Stimulated activated CD8-positive, alpha-beta memory T cell treated with anti-CD3 and anti-CD28 coated beads, Interleukin-15, amount 100 ng/mL, for 1 hour (primary cell): Measurements from ENCODE around the gene TSPYL2.

ENCODE experiments used
- DNase-seq: peaks from one replicate; pipeline ENCODE4 v3.0.0-alpha.2; 2020; ENCODE audit warnings: low read depth

Gene TSPYL2

DNA sequence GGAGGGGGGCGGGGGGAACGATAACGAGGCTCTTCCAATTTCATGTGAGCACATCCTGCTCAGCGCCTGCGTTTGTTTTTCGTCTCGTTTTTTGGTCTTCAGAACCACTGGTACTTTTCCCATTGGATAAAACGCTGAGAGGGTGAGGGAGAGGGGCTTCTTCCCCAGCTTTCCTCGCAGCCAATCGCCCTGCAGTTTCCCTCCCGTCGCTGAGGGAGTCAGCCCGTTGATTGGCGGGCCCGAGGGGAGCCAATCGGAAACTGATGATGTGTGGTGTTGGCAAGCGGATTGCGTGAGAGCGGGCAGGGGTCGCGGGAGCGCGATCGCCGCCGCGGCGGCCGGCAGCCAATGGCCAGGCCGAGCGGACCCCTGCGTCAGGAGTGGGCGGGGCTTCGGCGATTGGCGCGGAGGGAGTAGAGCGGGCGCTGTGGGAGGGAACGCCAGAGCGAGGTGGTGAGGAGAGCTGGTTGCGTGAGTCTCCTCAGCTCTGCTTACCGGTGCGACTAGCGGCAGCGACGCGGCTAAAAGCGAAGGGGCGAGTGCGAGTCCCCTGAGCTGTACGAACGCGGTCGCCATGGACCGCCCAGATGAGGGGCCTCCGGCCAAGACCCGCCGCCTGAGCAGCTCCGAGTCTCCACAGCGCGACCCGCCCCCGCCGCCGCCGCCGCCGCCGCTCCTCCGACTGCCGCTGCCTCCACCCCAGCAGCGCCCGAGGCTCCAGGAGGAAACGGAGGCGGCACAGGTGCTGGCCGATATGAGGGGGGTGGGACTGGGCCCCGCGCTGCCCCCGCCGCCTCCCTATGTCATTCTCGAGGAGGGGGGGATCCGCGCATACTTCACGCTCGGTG, at the start of gene TSPYL2:
TSS of gene TSPYL2 (plus strand) at position 443 of the 848 bp plus-strand sequence. CDS start at position 575, 132 bp downstream.
- peak; percentile 81 for DNase-seq

DNA sequence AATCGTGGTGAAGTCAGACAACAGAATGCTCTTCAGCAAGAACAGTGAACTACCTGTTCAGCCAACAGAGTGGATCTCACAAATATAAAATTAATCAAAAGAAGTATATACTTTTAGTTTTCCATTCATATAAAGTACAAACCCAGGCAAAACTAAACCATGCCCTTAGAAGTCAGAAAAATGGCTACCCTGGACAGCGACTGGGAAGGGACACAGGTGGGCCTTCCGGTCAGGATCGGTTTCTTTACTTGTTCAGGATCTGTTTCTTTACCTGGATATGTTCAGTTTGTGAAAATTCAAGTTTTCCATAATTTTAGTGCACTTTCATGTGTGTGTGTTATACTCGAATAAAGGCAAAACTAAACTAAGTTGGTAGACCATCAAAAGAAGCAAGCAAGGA, 46.0 kb upstream of the TSPYL2 start:
- no peak for DNase-seq

DNA sequence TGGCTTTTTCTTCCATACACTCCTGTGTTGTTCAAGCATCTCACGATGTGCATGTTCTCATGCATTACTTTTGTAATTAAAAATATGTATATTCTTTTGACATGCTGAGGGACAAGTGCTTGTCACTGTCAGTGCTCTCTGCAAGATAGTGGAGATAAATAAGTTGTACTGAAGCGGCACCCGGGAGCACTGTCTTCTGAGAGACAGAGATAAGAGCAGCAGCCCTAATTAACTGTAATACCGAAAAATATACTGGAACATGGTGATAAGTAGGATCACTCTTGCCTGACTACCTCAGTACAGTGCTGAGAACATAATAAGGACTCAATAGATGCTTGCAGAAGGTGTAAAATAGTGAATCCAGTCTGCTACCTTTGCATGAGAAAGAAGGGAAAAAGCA, 42.9 kb upstream of the TSPYL2 start:
- no peak for DNase-seq

DNA sequence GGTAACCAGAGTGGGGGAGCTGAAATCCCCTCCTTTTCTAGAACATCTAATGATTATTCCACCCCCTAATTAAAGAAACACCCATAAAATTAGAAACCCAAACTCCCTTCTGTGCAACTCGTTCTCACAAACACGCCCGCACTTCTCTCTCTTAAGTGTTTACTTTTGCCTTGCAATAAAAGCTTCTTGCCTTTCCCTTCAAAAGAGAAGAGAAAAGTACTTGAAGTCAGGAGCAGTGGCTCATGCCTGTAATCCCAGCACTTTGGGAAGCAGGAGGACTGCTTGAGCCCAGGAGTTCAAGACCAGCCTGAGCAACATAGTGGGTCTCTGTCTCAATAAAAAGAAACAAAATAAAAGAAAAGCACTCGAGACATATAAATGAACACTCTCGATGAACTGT, 37.2 kb upstream of the TSPYL2 start:
- DNase-seq, result no peak

DNA sequence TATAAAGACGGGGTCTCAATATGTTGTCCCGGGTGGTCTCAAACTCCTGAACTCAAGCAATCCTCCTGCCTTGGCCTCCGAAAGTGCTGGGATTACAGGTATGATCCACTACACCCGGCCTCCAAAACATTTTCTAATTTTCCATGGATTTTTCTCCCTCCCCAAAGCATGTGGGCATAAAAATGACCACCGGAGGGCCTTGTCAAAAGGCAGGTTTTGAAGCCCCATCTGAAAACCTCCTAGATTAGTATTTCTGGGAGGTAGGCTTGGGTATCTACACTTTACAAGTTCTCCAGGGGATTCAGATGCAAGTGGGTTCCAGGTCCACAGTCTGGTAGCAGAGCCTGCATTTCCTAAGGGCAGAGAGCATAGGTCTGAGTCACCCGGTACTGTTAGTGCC, 34.9 kb upstream of the TSPYL2 start:
- no peak for DNase-seq

DNA sequence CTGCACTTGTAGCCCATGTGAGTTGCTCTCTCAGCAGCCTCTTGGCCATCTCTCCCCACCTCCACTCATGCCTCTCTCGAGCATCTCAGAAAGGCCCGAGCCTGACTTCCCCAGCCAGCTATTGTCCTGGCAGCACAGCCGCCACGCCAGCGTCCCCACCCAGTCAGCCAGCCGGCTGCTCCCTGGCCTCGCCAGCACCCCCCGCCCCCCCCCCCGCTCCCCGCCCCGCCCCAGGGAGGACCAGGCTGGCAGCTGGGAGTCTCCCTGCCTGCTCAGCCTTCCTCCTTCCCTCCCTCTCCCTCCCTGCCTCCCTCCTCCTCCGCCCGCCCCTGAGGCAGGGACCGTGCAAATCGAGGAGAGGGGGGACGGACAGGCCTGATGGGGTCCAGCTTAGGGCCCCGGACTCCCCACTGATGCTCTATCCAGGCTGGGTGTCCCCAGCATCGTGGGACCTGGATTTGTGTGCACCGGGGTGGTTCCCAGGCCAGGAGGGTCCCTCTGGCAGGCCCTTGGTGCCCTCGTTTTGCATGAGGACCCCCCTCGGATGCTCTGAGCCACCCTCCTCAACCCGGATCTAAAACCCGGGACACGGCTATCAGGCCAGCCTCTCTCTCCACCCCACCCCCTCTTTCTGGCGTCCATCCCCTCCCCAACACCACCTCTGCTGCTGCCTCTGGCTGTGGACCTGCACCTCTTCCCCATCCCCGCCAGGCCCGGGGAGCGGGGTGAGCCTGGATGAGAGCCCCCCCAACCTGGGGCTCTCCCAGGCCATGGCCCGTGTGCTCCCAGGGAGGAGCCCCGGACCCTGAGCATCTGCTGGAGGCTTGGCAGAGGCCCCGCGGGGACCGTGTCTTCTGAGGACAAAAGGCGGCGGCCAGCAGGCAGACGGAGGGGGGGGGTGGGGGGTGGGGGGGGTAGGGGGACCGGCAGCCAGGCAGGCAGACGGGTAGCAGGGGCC, 33.7 kb upstream of the TSPYL2 start, which contains the start of gene GPR173:
TSS of gene GPR173 (plus strand) at position 621 of the 958 bp plus-strand sequence. CDS start 27,833 bp downstream, outside the sequence.
- no peak for DNase-seq

DNA sequence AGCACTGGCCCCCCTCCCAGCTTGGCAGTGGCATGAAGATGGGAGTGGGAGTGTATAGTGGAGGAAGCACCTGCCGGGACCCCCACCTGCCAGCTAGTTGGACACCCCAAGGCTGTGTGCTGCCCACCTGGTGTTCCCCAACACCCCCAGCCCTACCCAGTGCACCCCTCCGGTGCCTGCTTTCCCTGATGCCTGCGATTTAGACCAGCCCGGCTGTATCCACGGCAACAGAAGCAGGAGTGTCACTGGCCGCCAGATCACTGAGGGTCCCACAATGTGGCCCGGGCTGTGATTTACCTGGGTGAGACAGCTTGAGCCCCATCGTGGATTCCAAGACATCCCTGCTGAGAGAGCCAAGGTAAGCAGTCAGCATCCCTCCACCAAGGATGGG, 33.0 kb upstream of the TSPYL2 start:
- no peak for DNase-seq

DNA sequence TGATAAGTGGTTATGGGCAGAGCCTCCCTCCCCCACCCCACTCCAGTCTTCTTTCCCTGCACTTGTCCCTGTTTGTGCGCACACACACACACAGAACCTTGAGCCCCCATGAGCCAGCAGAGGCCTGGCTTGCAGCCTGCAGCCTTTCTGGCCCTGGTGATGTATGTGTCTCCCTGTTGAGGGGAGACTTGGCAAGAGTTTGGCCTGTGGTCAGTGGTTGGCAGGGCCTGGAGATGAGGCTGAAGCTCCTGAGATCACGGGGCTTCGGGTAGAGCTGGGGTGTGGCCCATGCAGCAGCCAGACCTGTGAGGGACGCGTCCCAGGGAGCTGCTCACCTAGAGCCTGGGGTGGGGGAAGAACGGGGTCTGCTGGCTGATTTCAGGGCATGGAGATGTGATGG, 31.3 kb upstream of the TSPYL2 start:
- DNase-seq, result no peak

DNA sequence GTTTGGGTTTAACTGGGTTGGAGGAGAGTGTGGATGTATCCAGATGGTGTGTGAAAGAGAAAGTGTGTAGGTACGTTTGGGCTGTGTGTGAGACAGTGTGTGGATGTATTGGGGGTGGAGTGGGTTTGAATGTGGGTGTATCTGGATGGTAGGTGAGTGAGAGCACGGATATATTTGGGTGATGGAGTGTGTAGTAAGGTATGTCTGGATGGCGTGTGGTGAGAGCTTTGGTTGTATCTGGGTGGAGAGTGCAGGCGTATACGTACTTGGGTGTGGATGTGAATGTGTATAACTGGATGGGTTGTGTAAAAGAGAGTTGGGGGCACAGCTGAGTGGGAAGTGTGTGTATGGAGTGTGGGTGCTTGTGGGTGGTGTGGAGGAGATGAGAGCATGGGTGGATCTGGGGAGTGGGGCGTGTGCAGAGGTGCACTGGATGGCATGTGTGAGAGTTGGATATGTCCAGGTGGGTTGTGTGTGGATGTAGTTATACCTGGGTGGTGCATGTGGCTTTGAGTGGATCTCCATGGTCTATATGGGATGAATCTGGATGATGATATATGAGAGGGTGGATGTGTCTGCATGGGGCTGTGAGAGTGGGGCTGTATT, 26.8 kb upstream of the TSPYL2 start:
- DNase-seq, result no peak

DNA sequence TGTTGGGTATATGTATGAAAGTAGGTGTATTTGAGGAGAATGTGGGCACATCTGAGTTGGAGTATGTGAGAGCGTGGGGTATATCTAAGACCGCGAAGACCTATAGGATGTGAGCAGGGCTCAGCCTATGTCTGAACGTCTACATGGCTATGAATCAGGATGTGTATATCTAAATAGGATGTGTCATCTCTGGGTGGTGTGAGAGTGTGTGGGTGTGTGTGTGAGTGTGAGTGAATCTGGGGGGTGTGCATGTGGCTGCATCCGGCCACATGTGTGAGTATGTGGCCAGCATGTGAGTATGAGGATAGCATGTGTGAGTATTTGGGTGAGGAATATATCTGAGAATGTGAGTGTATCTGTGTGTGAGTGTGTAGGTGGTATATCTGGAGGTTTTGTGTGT, 25.9 kb upstream of the TSPYL2 start:
- DNase-seq, result no peak

DNA sequence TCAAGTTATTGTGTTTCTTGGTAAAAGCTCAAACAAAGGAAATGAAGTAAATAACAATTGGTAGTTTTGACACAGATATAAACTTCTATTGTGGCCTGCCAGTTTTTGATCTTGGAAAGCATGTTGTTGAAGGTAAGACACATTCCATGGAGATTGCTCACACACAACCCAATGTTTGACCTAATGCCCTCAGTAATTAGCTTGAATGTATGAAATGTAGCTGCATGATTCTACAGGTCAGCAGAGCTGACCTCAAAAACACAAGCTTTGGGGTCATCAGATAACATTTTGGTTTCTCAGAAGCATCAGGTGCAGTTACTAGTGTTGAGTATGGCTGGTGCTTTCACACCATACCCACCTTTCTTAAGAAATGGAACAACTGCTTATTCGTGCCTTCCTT, 17.1 kb upstream of the TSPYL2 start:
- no peak for DNase-seq

DNA sequence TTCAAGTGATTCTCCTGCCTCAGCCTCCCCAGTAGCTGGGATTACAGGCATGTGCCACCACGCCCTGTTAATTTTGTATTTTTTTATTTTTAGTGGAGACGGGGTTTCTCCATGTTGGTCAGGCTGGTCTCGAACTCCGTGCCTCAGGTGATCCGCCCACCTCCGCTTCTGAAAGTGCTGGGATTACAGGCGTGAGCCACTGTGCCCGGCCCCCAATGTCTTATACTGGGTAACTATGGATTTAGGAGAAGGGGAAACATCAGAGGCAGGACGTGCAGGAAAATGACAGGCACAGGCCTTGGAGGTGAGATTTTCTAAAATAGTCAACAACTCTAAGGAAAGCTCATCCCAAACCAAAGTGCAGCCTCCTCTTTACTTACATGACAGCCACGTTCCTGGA, 11.1 kb upstream of the TSPYL2 start:
- no peak for DNase-seq

DNA sequence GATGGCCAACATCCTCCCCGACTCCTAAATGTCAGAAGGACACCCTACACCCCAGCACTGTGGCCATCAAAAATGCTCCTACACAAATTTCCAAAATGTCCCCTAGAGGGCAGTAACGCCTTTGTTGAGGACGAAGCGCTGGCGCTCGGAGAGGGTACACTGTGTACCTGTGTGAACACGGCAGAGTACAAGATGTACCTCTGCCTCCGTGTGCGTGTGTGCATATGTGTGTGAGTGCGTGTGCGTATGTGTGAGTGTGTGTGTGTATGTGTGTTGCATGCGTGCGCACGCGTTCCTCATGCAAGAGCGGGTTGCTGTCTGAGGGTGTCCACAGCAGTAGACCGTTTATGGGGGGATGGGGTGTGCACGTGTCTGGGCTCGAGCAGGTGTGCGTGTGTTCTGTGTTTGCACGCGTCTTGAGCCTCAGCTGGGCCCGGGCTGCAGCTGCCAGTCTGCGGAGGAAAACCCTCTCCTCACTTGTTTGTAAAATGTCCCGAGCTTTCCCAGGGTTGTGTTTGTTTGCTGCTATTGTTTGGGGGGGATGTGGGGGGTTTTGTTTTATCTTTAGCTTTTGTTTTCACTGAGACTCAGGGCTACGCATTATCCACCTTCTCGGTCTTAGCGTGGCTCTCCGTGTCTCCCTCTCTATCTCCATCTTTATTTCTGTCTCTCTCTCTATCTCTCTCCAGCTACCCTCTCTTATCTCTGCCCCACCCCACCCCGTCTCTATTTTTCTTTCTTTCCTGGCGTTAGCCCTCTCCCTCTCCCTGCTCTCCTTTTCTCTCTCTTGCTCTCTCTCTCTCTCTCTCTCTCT, 10.4 kb upstream of the TSPYL2 start:
- DNase-seq, result no peak

DNA sequence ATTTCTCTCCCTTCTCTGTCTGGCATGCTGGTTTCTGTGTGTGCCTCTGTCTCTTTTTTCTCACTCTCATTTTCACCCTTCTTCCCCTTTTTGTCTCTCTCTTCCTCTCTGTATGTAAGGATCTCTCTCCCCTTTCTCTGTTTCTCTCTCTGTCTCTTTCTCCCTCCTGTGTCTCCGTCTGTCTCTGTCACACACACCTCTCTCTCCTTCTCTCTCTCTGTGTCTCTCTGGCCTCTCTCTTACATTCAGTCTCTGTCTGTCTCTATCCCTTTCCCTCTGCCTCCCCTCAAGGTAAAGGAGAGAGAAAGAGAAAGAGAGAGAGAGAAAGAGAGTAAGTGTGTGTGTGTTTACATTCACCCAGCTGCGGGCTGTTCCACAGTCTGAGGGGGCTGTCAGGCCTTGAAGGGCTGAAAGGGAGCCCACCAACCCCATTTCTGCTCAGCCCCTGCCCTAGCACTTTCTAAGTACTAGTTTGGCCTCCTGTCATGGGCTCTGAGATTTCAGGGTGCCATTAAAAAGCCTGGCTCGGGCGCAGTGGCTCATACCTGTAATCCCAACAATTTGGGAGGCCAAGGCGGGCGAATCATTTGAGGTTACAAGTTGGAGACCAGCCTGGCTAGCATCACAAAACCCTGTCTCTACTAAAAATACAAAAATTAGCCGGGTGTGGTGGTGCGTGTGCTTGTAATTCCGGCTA, 9.6 kb upstream of the TSPYL2 start:
- no peak for DNase-seq

DNA sequence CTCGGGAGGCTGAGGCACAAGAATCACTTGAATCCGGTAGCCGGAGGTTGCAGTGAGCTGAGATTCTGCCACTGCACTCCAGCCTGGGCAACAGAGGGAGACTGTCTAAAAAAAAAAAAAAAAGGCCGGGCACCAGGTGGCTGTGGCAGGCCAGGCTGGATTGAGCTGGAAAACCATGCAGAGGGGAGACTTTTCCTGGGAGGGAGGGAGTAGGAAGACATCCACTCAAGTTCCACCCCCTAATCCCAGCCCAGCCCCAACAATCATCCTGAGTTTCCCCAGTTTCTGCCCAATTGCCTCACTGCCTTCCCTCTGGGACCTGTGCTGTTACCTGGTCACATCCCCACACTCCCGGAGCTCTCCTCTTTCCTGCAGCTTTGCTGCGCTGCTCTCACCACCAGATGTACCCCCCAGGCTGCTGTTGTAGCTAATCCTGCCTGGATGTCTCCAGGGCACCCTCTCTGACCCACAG, 9.0 kb upstream of the TSPYL2 start:
- DNase-seq, result no peak

DNA sequence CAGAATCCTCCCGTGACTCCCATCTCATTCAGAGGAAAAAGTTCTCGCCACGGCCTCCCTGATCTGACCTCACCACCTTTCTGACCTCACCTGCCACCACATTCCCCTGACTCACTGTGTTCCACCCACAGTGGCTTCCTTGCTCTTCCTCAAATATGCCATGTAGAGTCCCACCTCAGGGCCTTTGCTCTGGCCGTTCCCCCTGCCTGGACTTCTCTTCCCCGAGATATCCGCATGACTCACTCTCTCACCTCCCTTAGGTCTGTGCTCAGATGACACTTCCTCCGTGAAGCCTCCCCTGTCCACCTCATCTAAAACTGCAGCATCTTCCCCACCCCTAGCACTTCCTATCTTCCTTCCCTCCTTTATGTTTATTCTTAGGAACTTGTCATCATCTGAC, 7.2 kb upstream of the TSPYL2 start:
- no peak for DNase-seq

DNA sequence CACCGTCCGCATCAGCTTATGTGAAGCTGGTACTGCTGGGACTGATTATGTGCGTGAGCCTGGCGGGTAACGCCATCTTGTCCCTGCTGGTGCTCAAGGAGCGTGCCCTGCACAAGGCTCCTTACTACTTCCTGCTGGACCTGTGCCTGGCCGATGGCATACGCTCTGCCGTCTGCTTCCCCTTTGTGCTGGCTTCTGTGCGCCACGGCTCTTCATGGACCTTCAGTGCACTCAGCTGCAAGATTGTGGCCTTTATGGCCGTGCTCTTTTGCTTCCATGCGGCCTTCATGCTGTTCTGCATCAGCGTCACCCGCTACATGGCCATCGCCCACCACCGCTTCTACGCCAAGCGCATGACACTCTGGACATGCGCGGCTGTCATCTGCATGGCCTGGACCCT, 5.5 kb upstream of the TSPYL2 start:
- no peak for DNase-seq

DNA sequence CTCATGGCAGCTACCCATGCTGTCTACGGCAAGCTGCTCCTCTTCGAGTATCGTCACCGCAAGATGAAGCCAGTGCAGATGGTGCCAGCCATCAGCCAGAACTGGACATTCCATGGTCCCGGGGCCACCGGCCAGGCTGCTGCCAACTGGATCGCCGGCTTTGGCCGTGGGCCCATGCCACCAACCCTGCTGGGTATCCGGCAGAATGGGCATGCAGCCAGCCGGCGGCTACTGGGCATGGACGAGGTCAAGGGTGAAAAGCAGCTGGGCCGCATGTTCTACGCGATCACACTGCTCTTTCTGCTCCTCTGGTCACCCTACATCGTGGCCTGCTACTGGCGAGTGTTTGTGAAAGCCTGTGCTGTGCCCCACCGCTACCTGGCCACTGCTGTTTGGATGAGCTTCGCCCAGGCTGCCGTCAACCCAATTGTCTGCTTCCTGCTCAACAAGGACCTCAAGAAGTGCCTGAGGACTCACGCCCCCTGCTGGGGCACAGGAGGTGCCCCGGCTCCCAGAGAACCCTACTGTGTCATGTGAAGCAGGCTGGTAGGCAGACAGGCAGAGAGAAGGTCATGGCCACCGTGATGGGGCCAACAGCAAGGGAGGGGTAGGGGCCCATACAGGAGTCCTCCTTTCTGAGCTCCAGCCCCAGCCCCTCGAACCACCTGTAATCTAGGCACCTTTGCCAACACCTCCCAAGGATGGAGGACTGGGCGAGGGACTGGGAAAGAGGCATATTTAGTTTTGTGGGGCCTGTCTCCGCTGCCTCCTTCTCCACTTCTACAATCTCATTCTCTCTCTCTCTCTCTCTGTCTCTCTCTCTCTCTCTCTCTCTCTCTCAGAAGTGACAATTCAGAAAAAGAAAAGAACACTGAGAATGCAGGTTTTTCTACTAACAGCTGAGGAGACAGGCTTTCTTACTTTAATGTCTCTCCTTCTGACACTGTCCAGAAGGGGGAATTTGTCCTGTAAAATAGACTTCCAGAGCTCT, 4.7 kb upstream of the TSPYL2 start:
- no peak for DNase-seq

DNA sequence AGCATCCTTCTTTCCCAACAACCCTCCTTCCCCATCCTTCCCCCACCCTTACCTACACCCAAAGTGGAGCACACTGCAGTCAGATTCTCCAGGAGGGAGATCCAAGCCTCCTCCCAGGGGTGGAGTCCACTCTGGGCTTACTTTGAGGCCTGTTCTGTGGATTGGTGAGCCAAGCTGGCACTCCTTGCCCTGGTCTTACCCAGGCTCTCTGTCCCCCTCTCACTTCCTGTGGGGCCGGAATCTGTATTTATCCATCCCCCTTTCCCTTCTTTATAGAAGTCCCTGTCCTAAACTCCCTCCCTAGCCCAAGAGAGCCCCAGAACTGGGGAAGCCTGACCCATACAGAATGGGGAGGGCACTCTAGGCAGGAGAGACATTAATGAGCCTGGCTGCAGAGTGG, 3.2 kb upstream of the TSPYL2 start:
- no peak for DNase-seq
